ENCODE data around the gene GABRB1. TPM values are rescaled to one million over a fixed set of nuclear protein-coding genes. Genes with fewer than 3 reads are reported as not detected.

GABRB1 gene
- total RNA-seq, 5 donors from 2014 or later (not counting 1 experiment from before 2014, with no cell fraction given): not detected

DNA sequence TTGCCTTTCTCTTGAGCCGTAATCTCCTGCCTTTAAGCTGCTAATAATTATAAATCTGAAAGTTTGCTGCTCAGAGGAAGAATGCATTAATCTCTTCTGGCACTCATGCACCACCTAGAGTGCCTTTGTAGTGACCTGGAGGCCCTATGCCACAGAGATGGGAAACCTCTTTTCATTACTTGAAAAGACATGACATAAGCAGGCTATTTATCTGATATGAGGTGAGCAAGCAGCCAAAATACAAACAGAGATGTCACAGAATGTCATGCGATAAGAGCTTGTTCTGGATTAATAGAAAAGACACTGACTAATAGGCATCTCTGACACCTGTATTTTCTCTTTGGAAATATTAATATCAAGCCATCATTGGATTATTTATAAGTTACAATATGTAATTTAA lies 42.3 kb downstream of the GABRB1 start:
- Mint-ChIP-seq H3K27ac (no peak overlapping the region), H3K4me1 (no peaks in the 10 kb centered on the region)
- POLR2A ChIA-PET: no interaction called here

GRCh38 chr4:47074816-47075215 lies 43.4 kb downstream of the GABRB1 start:
- H3K27me3 Mint-ChIP-seq: peaks cover 0 to 4% of the 10 kb centered on the region in 2 donors
- POLR2A ChIA-PET: no interaction called here
- no peaks in the 10 kb centered on the region for H3K36me3 Mint-ChIP-seq

More for the DNA sequence above, 42.3 kb downstream of the GABRB1 start:
- Histone ChIP-seq H3K4me1 (ENCODE audit: control insufficient read depth in 1 of 2, extremely low read depth in 1 of 2, insufficient read depth in 2 of 2, low read length in 2 of 2) (no peaks in the 10 kb centered on the region), H3K27ac (ENCODE audit: low read length) (no peak overlapping the region), H3K36me3 (ENCODE audit: control insufficient read depth in 2 of 2, extremely low read depth in 1 of 2, insufficient read depth in 1 of 2, low read length in 1 of 2) (no peaks in the 10 kb centered on the region), H3K9me3 (no peaks in the 10 kb centered on the region), H3K4me3 (ENCODE audit: control insufficient read depth in 1 of 2, extremely low read depth in 1 of 2, low read length in 1 of 2) (no peak overlapping the region), H3K27me3 (replicated peaks in 1 of 2; ENCODE audit: control insufficient read depth in 2 of 2, extremely low read depth in 1 of 2, insufficient read depth in 2 of 2, low read length in 1 of 2) (no peaks in the 10 kb centered on the region)
- peaks cover 0 to 4% of the 10 kb centered on the region in 2 donors for H3K27me3 Mint-ChIP-seq
- no peak overlapping the region for H3K4me3 Mint-ChIP-seq
- H3K9me3 Mint-ChIP-seq: no peaks in the 10 kb centered on the region
- no CpG with 5 or more reads among the region's 2 CpGs for WGBS (ENCODE audit: insufficient coverage)
- no peaks in the 10 kb centered on the region for H3K36me3 Mint-ChIP-seq
- ATAC-seq (replicated peaks in 1 of 4) (no peak), DNase-seq (no peak)
- CTCF ChIA-PET: no interaction called here

DNA sequence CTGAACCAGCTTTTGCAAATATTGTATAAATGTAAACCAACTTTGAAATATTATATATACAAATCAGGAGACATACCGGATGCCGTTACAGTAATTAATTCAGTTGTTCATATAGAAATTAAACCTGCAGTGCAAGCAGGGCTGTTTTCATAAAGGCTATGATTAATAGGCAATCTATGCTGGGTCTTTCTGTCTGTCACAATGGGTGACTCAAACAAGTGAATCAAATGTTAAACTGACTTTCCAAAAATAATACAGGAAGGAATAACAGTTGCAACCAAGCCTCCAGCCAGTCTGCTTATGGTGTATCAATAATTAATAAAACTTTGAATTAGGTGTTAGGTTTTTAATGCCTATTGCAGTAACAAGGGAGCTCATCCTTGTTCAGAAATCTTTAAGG lies 43.9 kb downstream of the GABRB1 start:
- Mint-ChIP-seq H3K27me3 (peaks cover 0 to 4% of the 10 kb centered on the region in 2 donors), H3K4me3 (no peak overlapping the region), H3K4me1 (no peaks in the 10 kb centered on the region), H3K9me3 (peaks cover 0 to 3% (median 0%) of the 10 kb centered on the region in 3 donors), H3K36me3 (no peaks in the 10 kb centered on the region), H3K27ac (no peak overlapping the region)
- no peaks in the 10 kb centered on the region for H3K9me3 ChIP-seq
- H3K4me1 ChIP-seq (ENCODE audit: control insufficient read depth in 1 of 2, extremely low read depth in 1 of 2, insufficient read depth in 2 of 2, low read length in 2 of 2): no peaks in the 10 kb centered on the region
- POLR2A ChIA-PET: no interaction called here
- no peak overlapping the region for H3K4me3 ChIP-seq (ENCODE audit: control insufficient read depth in 1 of 2, extremely low read depth in 1 of 2, low read length in 1 of 2)
- DNase-seq (no peak), ATAC-seq (replicated peaks in 1 of 4) (no peak)
- H3K27me3 ChIP-seq (replicated peaks in 1 of 2; ENCODE audit: control insufficient read depth in 2 of 2, extremely low read depth in 1 of 2, insufficient read depth in 2 of 2, low read length in 1 of 2): no peaks in the 10 kb centered on the region
- no CpG with 5 or more reads among the region's 2 CpGs for WGBS (ENCODE audit: insufficient coverage)
- CTCF ChIA-PET: no interaction called here
- no peaks in the 10 kb centered on the region for H3K36me3 ChIP-seq (ENCODE audit: control insufficient read depth in 2 of 2, extremely low read depth in 1 of 2, insufficient read depth in 1 of 2, low read length in 1 of 2)
- H3K27ac ChIP-seq (ENCODE audit: low read length): no peak overlapping the region

More at GRCh38 chr4:47074816-47075215, 43.4 kb downstream of the GABRB1 start:
- CTCF ChIA-PET: no interaction called here
- Histone ChIP-seq H3K9me3 (no peaks in the 10 kb centered on the region), H3K4me3 (ENCODE audit: control insufficient read depth in 1 of 2, extremely low read depth in 1 of 2, low read length in 1 of 2) (no peak overlapping the region), H3K4me1 (ENCODE audit: control insufficient read depth in 1 of 2, extremely low read depth in 1 of 2, insufficient read depth in 2 of 2, low read length in 2 of 2) (no peaks in the 10 kb centered on the region), H3K27me3 (replicated peaks in 1 of 2; ENCODE audit: control insufficient read depth in 2 of 2, extremely low read depth in 1 of 2, insufficient read depth in 2 of 2, low read length in 1 of 2) (no peaks in the 10 kb centered on the region), H3K27ac (ENCODE audit: low read length) (no peak overlapping the region), H3K36me3 (ENCODE audit: control insufficient read depth in 2 of 2, extremely low read depth in 1 of 2, insufficient read depth in 1 of 2, low read length in 1 of 2) (no peaks in the 10 kb centered on the region)
- no peak for DNase-seq
- H3K9me3 Mint-ChIP-seq: no peaks in the 10 kb centered on the region
- H3K4me1 Mint-ChIP-seq: no peaks in the 10 kb centered on the region
- H3K27ac Mint-ChIP-seq: no peak overlapping the region
- no peak overlapping the region for H3K4me3 Mint-ChIP-seq
- no peak for ATAC-seq (replicated peaks in 1 of 4)

- H3K27me3 Mint-ChIP-seq: peaks cover 0 to 1% of the 10 kb centered on the region in 2 donors
- Histone ChIP-seq H3K27me3 (replicated peaks in 1 of 2; ENCODE audit: control insufficient read depth in 2 of 2, extremely low read depth in 1 of 2, insufficient read depth in 2 of 2, low read length in 1 of 2) (no peaks in the 10 kb centered on the region), H3K36me3 (ENCODE audit: control insufficient read depth in 2 of 2, extremely low read depth in 1 of 2, insufficient read depth in 1 of 2, low read length in 1 of 2) (no peaks in the 10 kb centered on the region), H3K27ac (ENCODE audit: low read length) (no peak overlapping the region), H3K4me1 (ENCODE audit: control insufficient read depth in 1 of 2, extremely low read depth in 1 of 2, insufficient read depth in 2 of 2, low read length in 2 of 2) (no peaks in the 10 kb centered on the region), H3K4me3 (ENCODE audit: control insufficient read depth in 1 of 2, extremely low read depth in 1 of 2, low read length in 1 of 2) (no peak overlapping the region), H3K9me3 (no peaks in the 10 kb centered on the region)
- H3K4me1 Mint-ChIP-seq: no peaks in the 10 kb centered on the region
- ChIA-PET CTCF (no interaction called here), POLR2A (no interaction called here)
- H3K4me3 Mint-ChIP-seq: no peak overlapping the region
- no peak overlapping the region for H3K27ac Mint-ChIP-seq
- no peaks in the 10 kb centered on the region for H3K36me3 Mint-ChIP-seq
- DNase-seq (no peak), ATAC-seq (replicated peaks in 1 of 4) (no peak)
- peaks cover 0 to 3% (median 0%) of the 10 kb centered on the region in 3 donors for H3K9me3 Mint-ChIP-seq
Observed at GRCh38 chr4:47075919-47076318, 44.6 kb downstream of the GABRB1 start.

- Mint-ChIP-seq H3K36me3 (no peaks in the 10 kb centered on the region), H3K9me3 (peaks cover 0 to 3% (median 0%) of the 10 kb centered on the region in 3 donors), H3K4me3 (no peak overlapping the region), H3K27ac (no peak overlapping the region), H3K27me3 (peaks cover 0 to 3% of the 10 kb centered on the region in 2 donors), H3K4me1 (no peaks in the 10 kb centered on the region)
- Histone ChIP-seq H3K27ac (ENCODE audit: low read length) (no peak overlapping the region), H3K9me3 (no peaks in the 10 kb centered on the region), H3K36me3 (ENCODE audit: control insufficient read depth in 2 of 2, extremely low read depth in 1 of 2, insufficient read depth in 1 of 2, low read length in 1 of 2) (no peaks in the 10 kb centered on the region), H3K4me3 (ENCODE audit: control insufficient read depth in 1 of 2, extremely low read depth in 1 of 2, low read length in 1 of 2) (no peak overlapping the region), H3K27me3 (replicated peaks in 1 of 2; ENCODE audit: control insufficient read depth in 2 of 2, extremely low read depth in 1 of 2, insufficient read depth in 2 of 2, low read length in 1 of 2) (no peaks in the 10 kb centered on the region), H3K4me1 (ENCODE audit: control insufficient read depth in 1 of 2, extremely low read depth in 1 of 2, insufficient read depth in 2 of 2, low read length in 2 of 2) (no peaks in the 10 kb centered on the region)
- ATAC-seq (replicated peaks in 1 of 4) (no peak), DNase-seq (no peak)
- ChIA-PET CTCF (no interaction called here), POLR2A (no interaction called here)
Observed at GRCh38 chr4:47084111-47084510, 52.7 kb downstream of the GABRB1 start.

DNA sequence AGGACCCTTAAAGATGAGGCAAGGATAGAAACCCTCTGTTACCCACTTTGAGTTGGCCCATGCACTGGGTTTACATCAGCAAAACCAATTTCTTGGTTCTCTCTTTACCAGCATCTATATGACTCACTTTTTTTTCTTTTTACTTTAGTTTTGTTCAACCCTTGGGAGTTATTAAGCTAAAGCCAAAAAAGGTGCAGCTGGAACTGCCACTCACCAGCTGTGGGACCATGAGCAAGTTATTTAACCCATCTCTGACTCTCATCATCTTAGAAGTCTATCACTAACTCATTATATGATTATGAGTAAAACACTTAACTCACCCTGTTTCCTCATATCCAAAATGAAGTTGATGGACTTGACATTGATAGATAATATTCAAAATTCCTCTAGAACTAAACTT lies 53.4 kb downstream of the GABRB1 start:
- H3K27me3 Mint-ChIP-seq: peaks cover 0 to 3% of the 10 kb centered on the region in 2 donors
- ChIA-PET POLR2A (no interaction called here), CTCF (no interaction called here)
- H3K36me3 Mint-ChIP-seq: no peaks in the 10 kb centered on the region
- H3K4me3 Mint-ChIP-seq: no peak overlapping the region
- DNase-seq (no peak), ATAC-seq (replicated peaks in 1 of 4) (no peak)
- H3K9me3 ChIP-seq: no peaks in the 10 kb centered on the region
- H3K27ac ChIP-seq (ENCODE audit: low read length): no peak overlapping the region
- H3K4me1 Mint-ChIP-seq: no peaks in the 10 kb centered on the region
- no peaks in the 10 kb centered on the region for H3K27me3 ChIP-seq (replicated peaks in 1 of 2; ENCODE audit: control insufficient read depth in 2 of 2, extremely low read depth in 1 of 2, insufficient read depth in 2 of 2, low read length in 1 of 2)
- H3K27ac Mint-ChIP-seq: no peak overlapping the region
- H3K9me3 Mint-ChIP-seq: peaks cover 0 to 3% (median 0%) of the 10 kb centered on the region in 3 donors
- H3K4me1 ChIP-seq (ENCODE audit: control insufficient read depth in 1 of 2, extremely low read depth in 1 of 2, insufficient read depth in 2 of 2, low read length in 2 of 2): no peaks in the 10 kb centered on the region
- no peaks in the 10 kb centered on the region for H3K36me3 ChIP-seq (ENCODE audit: control insufficient read depth in 2 of 2, extremely low read depth in 1 of 2, insufficient read depth in 1 of 2, low read length in 1 of 2)
- no peak overlapping the region for H3K4me3 ChIP-seq (ENCODE audit: control insufficient read depth in 1 of 2, extremely low read depth in 1 of 2, low read length in 1 of 2)

DNA sequence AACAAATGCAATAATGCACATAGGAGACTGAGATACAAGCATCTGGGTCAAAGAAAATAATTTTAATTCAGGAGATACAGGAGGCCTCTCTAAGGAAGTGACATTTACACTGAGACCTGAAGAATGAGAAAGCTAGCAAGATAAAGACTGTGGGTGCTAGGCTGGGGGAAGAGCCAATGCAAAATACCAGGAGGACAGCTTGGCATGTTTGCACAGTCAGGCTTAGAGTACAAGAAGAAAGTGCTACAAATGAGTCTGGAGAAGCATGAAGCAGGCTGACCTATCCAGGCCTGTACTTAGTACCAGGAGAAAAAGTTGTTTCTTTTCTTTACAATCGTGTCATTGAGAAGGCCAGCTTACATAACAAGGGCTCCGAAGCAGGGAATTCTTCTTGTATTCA lies 56.9 kb downstream of the GABRB1 start:
- ChIA-PET CTCF (interaction anchor here in 1 of 2 donors (0.6 kb wide), 1 partner anchor 47 kb away, joined by 4 read pairs; no protein-coding TSS in a partner anchor), POLR2A (no interaction called here)
- Mint-ChIP-seq H3K27me3 (peaks cover 2 to 9% of the 10 kb centered on the region in 2 donors), H3K9me3 (no peaks in the 10 kb centered on the region), H3K27ac (no peak overlapping the region), H3K4me1 (no peaks in the 10 kb centered on the region), H3K36me3 (no peaks in the 10 kb centered on the region), H3K4me3 (no peak overlapping the region)
- H3K27ac ChIP-seq (ENCODE audit: low read length): no peak overlapping the region
- H3K4me1 ChIP-seq (ENCODE audit: control insufficient read depth in 1 of 2, extremely low read depth in 1 of 2, insufficient read depth in 2 of 2, low read length in 2 of 2): no peaks in the 10 kb centered on the region
- peaks cover 0 to 3% of the 10 kb centered on the region in 2 experiments for H3K27me3 ChIP-seq (replicated peaks in 1 of 2; ENCODE audit: control insufficient read depth in 2 of 2, extremely low read depth in 1 of 2, insufficient read depth in 2 of 2, low read length in 1 of 2)
- no peak overlapping the region for H3K4me3 ChIP-seq (ENCODE audit: control insufficient read depth in 1 of 2, extremely low read depth in 1 of 2, low read length in 1 of 2)
- WGBS (ENCODE audit: insufficient coverage): 79% methylated on average over 2 of the region's 2 CpGs
- no peaks in the 10 kb centered on the region for H3K9me3 ChIP-seq
- ATAC-seq (replicated peaks in 1 of 4) (no peak), DNase-seq (no peak)
- no peaks in the 10 kb centered on the region for H3K36me3 ChIP-seq (ENCODE audit: control insufficient read depth in 2 of 2, extremely low read depth in 1 of 2, insufficient read depth in 1 of 2, low read length in 1 of 2)
